ENCODE results near the gene LRRC19. TPM values are rescaled to one million over a fixed set of nuclear protein-coding genes. Genes with fewer than 3 reads are reported as not detected.

LRRC19 gene
- total RNA-seq: not detected

DNA sequence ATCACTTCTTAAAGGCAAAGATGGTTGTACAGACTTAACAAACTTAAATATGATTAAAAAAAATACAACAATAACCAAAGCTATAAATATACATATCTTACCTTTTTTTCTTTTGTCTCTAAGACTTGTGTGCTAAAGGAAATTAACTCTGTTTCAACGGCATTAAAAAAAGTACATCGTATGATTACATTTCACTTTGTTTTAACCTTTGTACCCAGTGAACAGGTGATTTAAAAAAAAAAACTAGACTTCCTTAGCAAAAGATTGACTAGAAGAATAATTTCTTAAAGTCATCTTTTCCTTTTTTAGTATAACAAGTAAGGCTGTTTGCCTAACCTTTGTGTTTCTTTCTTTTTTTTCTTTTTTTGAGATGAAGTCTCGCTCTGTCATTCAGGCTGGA, at the start of gene LRRC19:
Gene LRRC19, minus strand, starts transcription at position 182 of the 400 bp plus-strand sequence. CDS start 5,978 bp downstream, outside the sequence.
- DNase-seq: no peak

DNA sequence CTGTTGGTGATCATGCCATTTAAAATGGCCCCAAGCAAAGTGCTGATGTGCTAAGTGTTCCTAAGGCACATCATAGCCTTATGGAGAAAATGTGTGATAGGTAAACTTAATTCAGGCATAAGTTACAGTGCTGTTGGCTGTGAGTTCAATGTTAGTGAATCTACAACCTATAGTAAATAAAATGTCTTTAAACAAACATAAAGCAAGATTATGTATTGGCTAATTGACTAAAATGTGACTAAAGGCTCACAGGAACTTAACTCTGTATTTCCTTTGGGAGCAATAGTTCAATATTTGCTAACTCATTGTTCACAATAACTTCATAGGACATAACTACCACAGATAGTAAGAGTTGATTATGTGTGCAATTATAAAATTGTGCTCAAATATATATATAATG, 49.4 kb upstream of the LRRC19 start:
- DNase-seq: no peak

GRCh38 chr9:27054125-27054524, 48.7 kb upstream of the LRRC19 start:
- DNase-seq: no peak

- peak; percentile 2 for DNase-seq
These were observed 48.0 kb upstream of the LRRC19 start for GRCh38 chr9:27053369-27054022.

DNA sequence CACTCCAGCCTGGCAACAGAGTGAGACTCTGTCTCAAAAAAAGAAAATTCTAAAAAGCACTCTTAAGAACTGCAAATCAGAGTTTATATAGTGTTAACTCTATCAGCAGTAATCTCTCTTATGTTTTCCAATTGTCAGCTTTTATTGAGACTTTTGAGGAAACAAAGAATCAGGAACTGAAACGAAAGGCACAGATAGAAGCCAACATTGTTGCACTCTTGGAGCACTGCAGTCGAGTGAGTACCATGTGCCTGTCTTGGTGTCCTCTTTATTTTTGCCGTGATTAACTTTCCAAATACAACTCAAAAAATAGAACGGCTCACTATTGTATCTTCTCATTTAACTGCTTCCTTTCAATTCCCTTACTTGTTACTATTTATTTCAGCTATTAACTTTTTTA, 41.7 kb upstream of the LRRC19 start:
- no peak for DNase-seq

- no peak for DNase-seq
These were observed 37.7 kb upstream of the LRRC19 start for GRCh38 chr9:27043176-27043575.

DNA sequence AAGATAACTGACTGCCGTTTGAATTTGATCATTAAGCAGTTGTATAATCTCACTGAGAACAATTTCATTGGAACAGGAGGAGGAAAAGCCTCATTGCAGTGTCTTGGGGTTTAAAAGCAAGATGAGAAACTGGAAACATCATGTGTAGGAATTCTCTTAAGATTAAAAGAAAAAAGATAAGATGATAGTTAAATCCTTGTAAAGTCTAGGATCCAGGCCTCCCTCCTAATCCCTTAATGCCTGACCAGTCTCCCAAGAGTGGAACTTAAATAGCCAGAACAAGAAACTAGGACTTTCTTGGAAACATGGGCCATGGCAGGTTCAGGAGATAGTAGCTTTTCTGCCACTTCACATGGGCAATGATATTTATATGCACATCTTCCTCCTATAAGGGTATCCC, 37.0 kb upstream of the LRRC19 start:
- no peak for DNase-seq

GRCh38 chr9:27041746-27042145, 36.3 kb upstream of the LRRC19 start:
- DNase-seq: no peak

GRCh38 chr9:27037499-27037898, 32.0 kb upstream of the LRRC19 start:
- no peak for DNase-seq

- DNase-seq: peak; percentile 9
These were observed 28.4 kb upstream of the LRRC19 start for GRCh38 chr9:27033815-27034403.

- DNase-seq: no peak
These were observed 23.7 kb upstream of the LRRC19 start for GRCh38 chr9:27029186-27029585.

GRCh38 chr9:27022920-27023319, 17.4 kb upstream of the LRRC19 start:
- no peak for DNase-seq

DNA sequence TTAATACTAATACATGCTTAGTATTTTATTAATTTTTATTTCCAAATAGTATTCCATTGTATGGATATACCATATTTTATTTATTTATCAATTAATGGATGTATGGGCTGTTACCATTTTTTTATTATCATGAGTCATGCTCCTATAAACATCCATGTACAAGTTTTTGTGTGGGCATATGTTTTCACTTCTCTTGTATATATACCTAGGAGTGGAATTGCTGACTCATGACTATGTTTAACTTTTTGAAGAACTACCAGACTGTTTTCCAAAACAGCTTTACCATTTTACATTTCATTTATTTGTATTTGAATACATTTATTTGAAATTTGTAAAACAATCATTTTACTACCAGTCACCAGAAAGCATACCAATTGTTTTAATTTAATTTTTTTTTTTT, 14.1 kb upstream of the LRRC19 start:
- DNase-seq: no peak

GRCh38 chr9:27003426-27004077, 1.9 kb downstream of the LRRC19 start:
- no peak for DNase-seq

DNA sequence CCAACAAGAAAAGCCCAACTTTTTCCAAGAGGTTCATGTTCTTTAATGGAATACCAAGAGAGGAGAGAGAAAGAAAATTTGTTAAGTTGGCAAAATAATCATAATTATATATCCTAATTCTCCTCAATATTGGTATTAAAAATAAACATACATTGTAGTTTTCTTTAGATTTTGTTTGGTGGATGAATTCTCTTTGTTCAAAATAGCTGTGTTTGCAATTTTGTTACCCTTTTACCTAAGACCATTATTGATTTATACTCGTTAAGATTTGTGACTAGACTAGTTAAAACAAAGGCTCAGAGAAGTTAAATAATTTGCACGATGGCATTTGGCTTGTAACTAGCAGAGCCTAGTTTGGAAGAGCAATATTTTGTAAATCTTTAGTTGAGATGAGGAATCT, 9.7 kb downstream of the LRRC19 start:
- no peak for DNase-seq

- DNase-seq: no peak
These were observed 22.1 kb downstream of the LRRC19 start for GRCh38 chr9:26983340-26983739.

- DNase-seq: peak; percentile 7
These were observed 29.5 kb downstream of the LRRC19 start for GRCh38 chr9:26975728-26976707.

DNA sequence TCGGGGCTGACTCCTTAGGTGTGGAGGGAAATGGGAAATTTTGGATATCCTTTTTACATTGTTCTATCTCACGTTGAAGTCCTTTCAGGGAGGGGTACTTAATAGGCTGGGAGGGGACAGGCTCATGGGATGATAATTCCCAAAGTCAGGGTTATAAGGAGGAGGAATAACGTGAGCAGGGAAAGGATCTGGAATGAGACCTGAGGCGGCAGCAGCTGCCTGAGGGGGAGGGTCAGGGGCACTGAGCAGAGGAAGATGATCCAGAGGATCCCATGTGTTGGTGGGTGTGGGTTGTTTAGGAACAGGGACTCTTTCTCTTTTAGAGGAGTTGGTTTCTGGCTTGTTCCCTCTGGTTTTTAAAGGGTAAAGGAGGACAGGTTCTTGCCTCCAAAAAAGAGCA, 30.5 kb downstream of the LRRC19 start:
- DNase-seq: no peak

GRCh38 chr9:26973989-26974388, 31.5 kb downstream of the LRRC19 start:
- no peak for DNase-seq

- DNase-seq: no peak
These were observed 33.8 kb downstream of the LRRC19 start for GRCh38 chr9:26971721-26972120.

DNA sequence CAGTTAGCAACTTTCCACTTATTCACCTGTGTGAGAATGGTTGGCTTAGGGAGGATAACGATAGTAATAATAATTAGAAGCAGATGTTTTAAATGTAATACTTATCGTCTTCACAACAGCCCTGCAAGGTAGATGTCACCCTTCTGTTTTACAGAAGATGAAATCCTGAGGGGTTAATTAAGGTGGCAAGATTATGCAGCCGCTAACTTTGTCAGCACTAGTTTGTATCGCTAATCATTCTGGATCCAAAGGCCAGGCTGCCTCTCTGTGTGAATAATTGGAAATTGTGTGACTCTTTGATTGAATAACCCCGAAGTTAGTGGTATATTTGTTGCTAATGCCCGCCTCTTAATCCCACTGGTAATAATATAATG, 48.6 kb downstream of the LRRC19 start:
- no peak for DNase-seq

Measured in skin of body (tissue), 2 donors.